Mucosa of descending colon (tissue), 3 donors: ENCODE results near the gene ZNF862. TPM values are rescaled to one million over a fixed set of nuclear protein-coding genes. Genes with fewer than 3 reads are reported as not detected.

ENCODE experiments used
- ATAC-seq: fragments of 200-7000 bp; cut with Tn5 transposase; one replicate; pipeline ENCODE4 v1.9.1; 2020; ENCODE audit warnings: mild to moderate bottlenecking, moderate library complexity
- DNase-seq, 3 donors: peaks; one replicate each; pipeline ENCODE4 v3.0.0-alpha.2; 2020
- H3K36me3 ChIP-seq: fragments of 200-600 bp; one replicate; pipeline ENCODE4 v1.8.0; 2021; ENCODE audit warnings: low read depth, mild to moderate bottlenecking
- H3K4me1 ChIP-seq: fragments of 200-600 bp; one replicate; pipeline ENCODE4 v1.8.0; 2021; ENCODE audit warnings: low read depth, mild to moderate bottlenecking
- H3K4me3 ChIP-seq: fragments of 200-600 bp; one replicate; pipeline ENCODE4 v1.8.0; 2021; ENCODE audit warnings: mild to moderate bottlenecking
- H3K9me3 ChIP-seq: fragments of 200-600 bp; one replicate; pipeline ENCODE4 v1.8.0; 2021; ENCODE audit warnings: mild to moderate bottlenecking
- CTCF ChIP-seq: fragments of 200-600 bp; IDR thresholded peaks from one replicate; pipeline ENCODE4 v1.8.0; 2022; ENCODE audit warnings: antibody characterized with exemption, mild to moderate bottlenecking
- intact Hi-C, 2 donors: fragments of 100-400 bp; cut with DNase I in 1 of 2; cut with micrococcal nuclease in 1 of 2; formaldehyde crosslinking; loops; one replicate each; pipeline versions ENCODE4 v1.11.0 to v1.11.1; 2022; cut with DNase I, micrococcal nuclease
- total RNA-seq, 3 donors: library from RNA; stranded (reverse); fragmentation: NEBNext Ultra II Directional in 2 of 3; extraction: Animal tissue kit (Norgen Biotek cat#: 25700) in 2 of 3; gene quantifications; one replicate each; pipeline versions ENCODE4 v1.2.1 to v1.2.4, GENCODE V29; 2021 to 2023
- donor health status: DM: no; HTN: no; CAD: no; lungs with moderate emphysema.
- donor health status: DM: no; HTN: no; CAD: no.
- donor health status: DM: no; HTN: yes; CAD: no.

ZNF862 gene
- total RNA-seq, 3 donors from 2014 or later = 18.0 to 25.4 (median 25.2) TPM

GRCh38 chr7:149882248-149883047 lies 44.3 kb downstream of the ZNF862 start:
- intact Hi-C loops = no loop called here
- no peak for TF ChIP-seq CTCF
- ATAC-seq (no peak), DNase-seq (no peak)
- Histone ChIP-seq H3K36me3 (no peaks in the 10 kb centered on the region), H3K4me3 (no peak overlapping the region), H3K9me3 (no peaks in the 10 kb centered on the region), H3K4me1 (peaks cover 9% of the 10 kb centered on the region)

GRCh38 chr7:149883048-149883438 lies 44.9 kb downstream of the ZNF862 start:
- intact Hi-C loops = no loop called here
- peaks cover 9% of the 10 kb centered on the region for H3K4me1 ChIP-seq
- no peak overlapping the region for H3K4me3 ChIP-seq
- no peaks in the 10 kb centered on the region for H3K36me3 ChIP-seq
- no peak for ATAC-seq
- no peak for DNase-seq
- no peak for TF ChIP-seq CTCF
- H3K9me3 ChIP-seq = no peaks in the 10 kb centered on the region

- ATAC-seq = peak; percentile 89
- Histone ChIP-seq H3K4me1 (peaks cover 9% of the 10 kb centered on the region), H3K9me3 (no peaks in the 10 kb centered on the region), H3K36me3 (no peaks in the 10 kb centered on the region), H3K4me3 (no peak overlapping the region)
- peak; percentile 63 to 77 (median 64) for DNase-seq
- intact Hi-C loops = no loop called here
- peak; percentile 49 for TF ChIP-seq CTCF
Observed at GRCh38 chr7:149883452-149883861, 45.3 kb downstream of the ZNF862 start.

- Histone ChIP-seq H3K9me3 (no peaks in the 10 kb centered on the region), H3K36me3 (no peaks in the 10 kb centered on the region), H3K4me1 (peaks cover 9% of the 10 kb centered on the region), H3K4me3 (no peak overlapping the region)
- intact Hi-C loops = no loop called here
- no peak for TF ChIP-seq CTCF
- DNase-seq (peak in 1 of 3 donors; percentile 49), ATAC-seq (peak; percentile 75)
Observed at GRCh38 chr7:149884016-149884415, 45.8 kb downstream of the ZNF862 start.

- H3K36me3 ChIP-seq = no peaks in the 10 kb centered on the region
- no peak overlapping the region for H3K4me3 ChIP-seq
- TF ChIP-seq CTCF = no peak
- ATAC-seq (no peak), DNase-seq (no peak)
- intact Hi-C loops = no loop called here
- no peaks in the 10 kb centered on the region for H3K9me3 ChIP-seq
- H3K4me1 ChIP-seq = peaks cover 9% of the 10 kb centered on the region
Observed at GRCh38 chr7:149884541-149884940, 46.4 kb downstream of the ZNF862 start.
